ENCODE data around the gene PSMB9.

The PSMB9 gene

GRCh38 chr6:32905078-32905477, 51.1 kb downstream of the PSMB9 start:
- no peak for DNase-seq (ENCODE audit: low read depth)

DNA sequence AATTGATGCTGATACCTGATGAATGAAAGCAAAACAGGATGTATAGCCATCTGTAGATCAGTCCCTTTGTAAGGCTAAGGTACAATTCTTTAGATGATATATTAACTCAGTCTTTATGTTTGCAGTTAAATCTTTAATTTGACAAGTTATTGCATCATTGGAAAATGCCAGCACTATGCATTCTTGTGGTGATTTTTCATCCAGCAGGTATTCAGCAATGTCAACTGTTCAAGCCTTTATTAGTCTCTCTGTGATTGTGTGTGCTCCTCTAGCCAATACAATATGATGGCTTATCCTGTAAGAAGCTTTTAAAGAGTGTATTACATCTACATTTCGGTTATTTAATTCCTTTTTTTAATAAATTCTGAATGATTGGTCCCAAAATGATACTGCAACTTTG, 52.5 kb downstream of the PSMB9 start:
- DNase-seq (ENCODE audit: low read depth) = no peak

DNA sequence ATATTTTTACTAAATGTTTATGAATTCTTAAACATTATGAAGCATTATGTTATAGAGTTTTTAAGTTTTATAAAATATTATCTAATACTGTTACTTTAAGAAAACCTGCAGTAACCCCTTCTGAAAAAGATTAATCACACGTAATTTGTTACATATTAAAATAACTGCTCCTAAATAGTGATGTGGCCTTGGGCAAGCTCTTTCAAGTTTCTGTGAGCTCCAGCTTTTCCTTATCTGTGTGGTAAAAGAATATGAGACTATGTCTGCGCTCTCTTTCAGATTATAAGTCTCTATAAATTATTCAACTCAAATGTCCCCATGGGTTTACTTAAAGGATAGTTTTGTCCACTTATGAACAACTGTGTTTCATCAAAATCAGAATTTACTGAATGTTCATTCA, 54.9 kb downstream of the PSMB9 start:
- no peak for DNase-seq (ENCODE audit: low read depth)

Data from stromal cell of bone marrow (primary cell).